Thoracic aorta (tissue), 2 donors: Measurements from ENCODE around the gene LMF2. TPM values are rescaled to one million over a fixed set of nuclear protein-coding genes. Genes with fewer than 3 reads are reported as not detected.
A peak's percentile ranks its signal among the peaks of the same experiment; 100 is the strongest.
"Not testable (repeated sequence)": the region's sequence is repeated elsewhere in the genome, so short reads cannot be mapped to it uniquely, and the experiment has no call there.

Source experiments
- ATAC-seq: fragments of 150-250 bp; one replicate; pipeline ENCODE4 v1.8.0; 2017; ENCODE audit warnings: low read depth; ENCODE audit not compliant: insufficient number of reproducible peaks, low FRiP score
- DNase-seq: peaks from one replicate; pipeline ENCODE4 v3.0.0-alpha.2; 2020; ENCODE audit warnings: low spot score
- H3K27ac ChIP-seq, 2 donors: fragments of 200-600 bp; sonication (generic); 1 replicate in 1 of 2; 2 replicates in 1 of 2; pipeline ENCODE4 v1.5.1; 2016; ENCODE audit warnings: mild to moderate bottlenecking in 2 of 2, moderate library complexity in 2 of 2
- H3K27me3 ChIP-seq: fragments of 200-600 bp; sonication (generic); replicated peaks from 2 replicates; pipeline ENCODE4 v1.6.0; 2016; ENCODE audit warnings: mild to moderate bottlenecking; ENCODE audit not compliant: insufficient read depth
- H3K36me3 ChIP-seq: fragments of 200-600 bp; sonication (generic); one replicate; pipeline ENCODE4 v1.5.1; 2016
- H3K4me1 ChIP-seq, 2 donors: fragments of 200-600 bp; sonication (generic); 1 replicate in 1 of 2; 2 replicates in 1 of 2; pipeline versions ENCODE4 v1.5.1 to v1.6.0; 2016; ENCODE audit warnings: low read depth in 2 of 2, mild to moderate bottlenecking in 1 of 2; ENCODE audit not compliant: control insufficient read depth in 1 of 2
- H3K4me3 ChIP-seq: fragments of 200-600 bp; sonication (generic); 2 replicates; pipeline ENCODE4 v1.5.1; 2016; ENCODE audit warnings: mild to moderate bottlenecking
- H3K9me3 ChIP-seq: fragments of 200-600 bp; sonication (generic); 2 replicates; pipeline ENCODE4 v1.5.1; 2016
- CTCF ChIP-seq: fragments of 200-600 bp; sonication (generic); IDR thresholded peaks from one replicate; pipeline ENCODE4 v1.5.1; 2019; ENCODE audit warnings: antibody characterized with exemption
- total RNA-seq, 2 donors: library from RNA; depleted of rRNA; stranded (reverse); fragments of >200 nt; gene quantifications; one replicate each; pipeline versions ENCODE4 v1.1.0 to v1.2.3, GENCODE V29; 2016

The LMF2 gene
- total RNA-seq, 2 donors from 2014 or later = 61.9 to 87.6 TPM

DNA sequence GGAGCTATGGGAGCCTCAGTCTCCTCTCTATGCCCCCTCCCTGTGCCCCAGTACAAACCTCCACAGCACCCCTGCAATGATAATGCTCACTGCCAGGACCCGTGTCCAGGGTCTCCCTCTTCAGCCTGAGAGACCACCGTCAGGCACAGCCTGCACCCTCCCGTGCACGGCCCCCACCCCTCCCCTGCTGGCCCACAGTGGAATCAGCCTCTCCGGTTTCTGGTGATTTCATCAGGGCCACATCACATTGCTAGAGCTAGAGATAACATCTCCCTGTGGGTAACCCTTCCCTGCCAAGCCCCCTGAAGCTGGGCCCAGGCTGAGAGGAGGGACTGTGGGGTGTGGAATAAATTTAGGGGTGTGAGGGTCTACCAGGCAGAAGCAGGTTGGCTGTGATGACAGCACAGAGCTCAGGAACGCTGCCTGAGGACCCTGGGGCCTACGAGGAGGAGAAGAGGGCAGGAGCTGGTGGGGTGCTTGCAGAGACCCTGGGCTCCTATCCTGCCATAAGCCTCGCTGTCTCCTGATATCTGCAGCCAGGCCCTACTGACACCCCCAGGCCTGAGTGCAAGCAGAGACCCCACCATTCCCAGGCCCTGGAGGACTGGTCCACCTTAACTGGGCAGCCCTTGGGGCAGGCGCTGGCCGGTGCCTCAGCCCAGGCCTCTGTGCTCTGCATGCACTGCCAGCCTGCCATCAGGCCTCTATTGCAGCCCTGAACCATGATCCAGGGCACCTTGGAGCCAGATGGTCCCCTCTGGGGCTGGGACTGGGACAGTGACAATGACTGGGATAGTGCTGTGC is 38.2 kb upstream of the LMF2 start, which contains the start of gene KLHDC7B:
Gene KLHDC7B (plus strand): TSS at position 378 of the 804 bp plus-strand sequence. CDS start 345 bp downstream, at position 723.
- Histone ChIP-seq H3K36me3 (no peaks in the 10 kb centered on the region), H3K4me3 (no peak within 1 kb of the TSS), H3K9me3 (no peaks in the 10 kb centered on the region), H3K27ac (no peak within 1 kb of the TSS), H3K27me3 (no peaks in the 10 kb centered on the region), H3K4me1 (peaks cover 5 to 22% of the 10 kb centered on the region in 2 donors)
- DNase-seq (no peak), ATAC-seq (no peak)
- TF ChIP-seq CTCF = no peak

GRCh38 chr22:50544746-50545253 is 37.3 kb upstream of the LMF2 start:
- no peaks in the 10 kb centered on the region for H3K27me3 ChIP-seq
- peak overlapping the region; percentile 54 for H3K4me3 ChIP-seq
- TF ChIP-seq CTCF = no peak
- H3K9me3 ChIP-seq = no peaks in the 10 kb centered on the region
- H3K4me1 ChIP-seq = peaks cover 5 to 22% of the 10 kb centered on the region in 2 donors
- no peak overlapping the region for H3K27ac ChIP-seq
- DNase-seq = no peak
- no peak for ATAC-seq
- H3K36me3 ChIP-seq = no peaks in the 10 kb centered on the region

DNA sequence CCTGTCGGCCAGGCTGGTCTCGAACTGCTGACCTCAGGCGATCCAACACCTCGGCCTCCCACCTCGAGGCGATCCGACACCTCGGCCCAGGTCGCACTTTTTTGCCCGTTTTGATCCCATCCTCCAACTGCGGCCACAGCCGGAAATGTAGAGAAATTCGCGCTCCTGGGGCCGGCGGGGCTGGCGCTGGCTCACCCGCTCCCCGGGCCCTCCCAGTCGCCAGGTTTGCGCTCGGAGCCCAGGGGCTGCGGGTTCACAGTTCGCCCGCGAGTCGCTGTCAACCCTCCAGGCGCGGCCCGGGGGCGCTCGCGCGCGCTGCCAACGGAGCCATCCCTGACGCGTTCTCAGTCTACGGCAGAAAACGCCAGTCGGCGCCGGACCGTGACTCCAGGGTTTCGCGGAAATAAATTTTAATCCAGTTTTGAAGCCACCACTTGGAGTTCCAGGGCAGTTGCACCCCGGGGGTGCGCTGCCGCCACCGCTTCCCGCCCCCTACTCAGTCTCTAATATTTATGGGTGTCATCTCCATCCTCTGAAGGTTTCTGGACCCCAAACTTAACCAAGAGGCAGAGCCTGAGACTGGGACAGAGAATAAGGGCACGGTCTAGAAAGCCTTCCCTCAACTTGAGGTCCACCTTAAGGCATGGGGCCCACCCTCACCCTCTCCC is 36.7 kb upstream of the LMF2 start:
- TF ChIP-seq CTCF = no peak
- peak overlapping the region; percentile 54 for H3K4me3 ChIP-seq
- peaks cover 7 to 22% of the 10 kb centered on the region in 2 donors for H3K4me1 ChIP-seq
- no peaks in the 10 kb centered on the region for H3K9me3 ChIP-seq
- DNase-seq = no peak
- no peaks in the 10 kb centered on the region for H3K36me3 ChIP-seq
- ATAC-seq = no peak
- no peak overlapping the region for H3K27ac ChIP-seq
- no peaks in the 10 kb centered on the region for H3K27me3 ChIP-seq

- Histone ChIP-seq H3K36me3 (no peaks in the 10 kb centered on the region), H3K27ac (no peak overlapping the region), H3K9me3 (no peaks in the 10 kb centered on the region), H3K27me3 (no peaks in the 10 kb centered on the region), H3K4me1 (peaks cover 9 to 11% of the 10 kb centered on the region in 2 donors), H3K4me3 (no peak overlapping the region)
- no peak for DNase-seq
- TF ChIP-seq CTCF = no peak
- ATAC-seq = no peak
These were observed 35.0 kb upstream of the LMF2 start for GRCh38 chr22:50542416-50542927.

GRCh38 chr22:50541667-50542026 is 34.1 kb upstream of the LMF2 start:
- not testable (repeated sequence) for DNase-seq, H3K27me3 ChIP-seq

More at GRCh38 chr22:50541667-50542026, 34.1 kb upstream of the LMF2 start:
- H3K27ac ChIP-seq = peak overlapping the region; percentile 12 to 48
- ATAC-seq, H3K36me3 ChIP-seq, H3K4me3 ChIP-seq, H3K9me3 ChIP-seq: not testable (repeated sequence)
- H3K4me1 ChIP-seq = peaks cover 9 to 11% of the 10 kb centered on the region in 2 donors
